Pons (tissue), 1 donor: ENCODE results near the gene FERMT2.

Experiments
- DNase-seq: peaks from one replicate; pipeline ENCODE4 v3.0.0-alpha.2; 2016; ENCODE audit warnings: low spot score

FERMT2 gene

GRCh38 chr14:52863334-52863700, 87.5 kb downstream of the FERMT2 start:
- no peak for DNase-seq

GRCh38 chr14:52862632-52863333, 88.1 kb downstream of the FERMT2 start:
- no peak for DNase-seq

- DNase-seq = no peak
Observed at GRCh38 chr14:52861403-52861802, 89.4 kb downstream of the FERMT2 start.

DNA sequence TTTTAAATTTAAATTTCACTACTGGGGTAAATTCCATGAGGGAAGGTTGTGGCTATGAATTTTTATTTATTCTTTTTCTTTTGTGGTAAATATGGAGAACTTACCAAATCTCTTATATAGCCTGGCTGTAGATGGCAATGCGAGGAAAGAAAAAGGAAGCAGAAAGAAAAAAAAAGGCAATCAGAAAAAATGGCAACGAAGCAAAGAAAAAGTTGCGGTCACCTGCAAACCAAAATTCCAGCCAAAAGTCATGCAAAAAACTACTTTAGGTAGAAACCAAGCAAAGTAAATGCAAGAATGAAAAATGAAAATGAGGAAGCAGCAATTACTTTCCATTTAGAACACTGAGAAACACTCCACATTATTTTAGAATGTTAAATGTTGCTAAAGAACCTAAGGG, 89.9 kb downstream of the FERMT2 start:
- no peak for DNase-seq

- no peak for DNase-seq
Observed at GRCh38 chr14:52860209-52860608, 90.6 kb downstream of the FERMT2 start.

DNA sequence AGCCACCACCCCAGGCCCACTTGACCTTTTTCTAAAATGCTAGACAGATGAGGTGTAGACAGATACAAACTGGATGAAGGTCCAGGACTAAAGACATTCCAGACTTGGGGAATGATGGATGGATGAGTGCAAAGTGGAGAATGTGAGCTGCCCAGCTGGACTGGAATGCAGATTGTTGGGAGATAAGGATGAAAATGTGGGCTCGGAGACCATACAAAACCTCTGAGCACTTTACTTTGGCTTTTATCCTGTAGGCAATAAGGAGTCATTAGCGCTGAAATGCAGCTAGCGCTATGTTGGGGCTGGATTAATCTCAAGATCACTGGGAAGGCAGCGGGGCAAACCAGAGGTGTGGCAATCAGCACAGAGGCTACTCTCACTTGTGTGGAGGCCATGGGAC, 94.7 kb downstream of the FERMT2 start:
- DNase-seq = no peak

GRCh38 chr14:52853522-52853854, 97.4 kb downstream of the FERMT2 start:
- no peak for DNase-seq

DNA sequence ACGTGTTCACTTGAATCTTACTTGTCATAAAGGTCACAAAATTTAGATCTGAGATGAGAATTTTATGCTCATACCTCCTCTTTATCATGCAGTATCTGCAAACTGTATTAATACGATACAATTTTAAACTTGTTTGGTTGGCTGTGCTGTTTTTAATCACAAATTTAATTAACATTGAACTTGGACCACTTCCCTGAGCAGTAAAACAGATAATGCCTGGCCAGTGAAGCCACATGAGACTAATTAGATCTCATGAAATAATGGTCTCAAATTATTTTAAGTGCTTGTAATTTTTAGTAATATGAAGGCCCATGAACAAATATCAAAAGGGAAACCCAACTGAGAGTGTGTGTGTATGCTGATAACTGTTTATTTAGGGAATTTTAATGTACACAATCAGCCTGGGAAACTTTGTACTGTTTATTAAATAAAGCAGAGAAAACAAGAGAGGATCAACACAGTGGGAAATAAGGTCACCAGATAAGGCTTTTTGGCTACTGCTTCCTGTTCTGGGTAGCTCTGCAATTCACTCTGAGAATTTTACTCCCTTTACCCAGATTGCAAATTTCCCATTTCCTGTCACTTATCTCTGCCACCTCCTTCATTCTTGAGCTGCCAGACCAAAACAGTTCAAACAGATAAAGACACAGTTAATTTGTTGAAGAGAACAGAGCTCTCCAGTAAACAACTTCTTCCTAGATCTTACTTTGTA, 97.9 kb downstream of the FERMT2 start:
- no peak for DNase-seq

DNA sequence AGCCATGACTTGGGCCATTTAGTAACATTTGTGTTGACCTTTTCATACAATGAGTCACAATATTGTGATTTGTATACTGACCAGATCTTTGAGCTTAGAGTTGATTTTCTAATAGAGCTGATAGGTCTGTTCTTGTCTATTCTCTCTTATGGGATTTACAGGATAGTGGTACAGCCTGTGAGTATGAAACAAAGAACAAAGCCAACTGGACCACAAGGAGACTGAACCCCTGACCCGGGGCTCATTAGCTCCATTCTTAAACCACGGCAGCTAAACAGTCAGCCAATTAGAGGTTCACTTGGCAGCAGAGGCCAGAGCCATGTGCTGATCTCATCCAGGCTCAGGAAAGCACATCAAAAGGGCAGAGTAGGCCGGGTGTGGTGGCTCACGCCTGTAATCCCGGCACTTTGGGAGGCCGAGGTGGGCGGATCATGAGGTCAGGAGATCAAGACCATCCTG, 100.4 kb downstream of the FERMT2 start:
- DNase-seq = no peak

DNA sequence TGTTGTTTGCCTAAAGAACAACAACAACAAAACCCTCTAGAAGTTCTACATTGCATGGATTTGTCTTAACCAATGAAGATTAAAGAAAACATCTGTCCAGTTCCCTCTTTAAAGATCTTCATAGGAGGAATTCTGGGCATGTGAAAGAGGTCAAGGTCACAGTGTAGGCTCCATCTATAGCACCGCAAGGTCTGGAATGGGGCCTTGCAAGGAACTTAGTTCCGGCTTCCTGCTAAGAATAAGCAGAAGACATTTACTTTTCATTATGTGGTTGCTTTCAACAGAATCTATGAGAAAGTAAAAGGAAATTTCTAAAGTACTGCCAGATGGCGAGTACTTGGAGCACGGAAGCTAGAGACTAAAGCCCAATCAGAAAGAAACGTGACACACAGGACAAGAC, 102.2 kb downstream of the FERMT2 start:
- no peak for DNase-seq

- no peak for DNase-seq
Observed at GRCh38 chr14:52846591-52846990, 104.3 kb downstream of the FERMT2 start.

DNA sequence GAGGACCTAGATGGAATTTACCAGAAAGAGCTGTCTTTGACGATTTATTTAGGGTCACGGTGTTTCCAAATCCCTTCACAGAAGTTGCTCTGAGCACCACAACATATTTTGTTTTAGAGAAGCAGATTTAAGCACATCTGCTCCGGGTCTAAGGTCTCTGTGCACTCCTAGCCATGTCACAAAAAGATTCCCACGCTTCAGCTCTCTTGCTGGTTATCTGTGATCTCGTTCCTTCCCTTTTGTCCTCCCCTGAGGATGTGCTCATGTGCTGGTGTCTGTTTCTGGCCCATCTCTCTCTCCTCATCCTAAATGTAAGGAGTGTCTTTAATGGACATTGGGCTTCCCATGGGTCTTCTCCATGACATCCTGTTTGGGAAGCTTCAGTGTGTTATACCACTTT, 105.8 kb downstream of the FERMT2 start:
- DNase-seq = no peak

DNA sequence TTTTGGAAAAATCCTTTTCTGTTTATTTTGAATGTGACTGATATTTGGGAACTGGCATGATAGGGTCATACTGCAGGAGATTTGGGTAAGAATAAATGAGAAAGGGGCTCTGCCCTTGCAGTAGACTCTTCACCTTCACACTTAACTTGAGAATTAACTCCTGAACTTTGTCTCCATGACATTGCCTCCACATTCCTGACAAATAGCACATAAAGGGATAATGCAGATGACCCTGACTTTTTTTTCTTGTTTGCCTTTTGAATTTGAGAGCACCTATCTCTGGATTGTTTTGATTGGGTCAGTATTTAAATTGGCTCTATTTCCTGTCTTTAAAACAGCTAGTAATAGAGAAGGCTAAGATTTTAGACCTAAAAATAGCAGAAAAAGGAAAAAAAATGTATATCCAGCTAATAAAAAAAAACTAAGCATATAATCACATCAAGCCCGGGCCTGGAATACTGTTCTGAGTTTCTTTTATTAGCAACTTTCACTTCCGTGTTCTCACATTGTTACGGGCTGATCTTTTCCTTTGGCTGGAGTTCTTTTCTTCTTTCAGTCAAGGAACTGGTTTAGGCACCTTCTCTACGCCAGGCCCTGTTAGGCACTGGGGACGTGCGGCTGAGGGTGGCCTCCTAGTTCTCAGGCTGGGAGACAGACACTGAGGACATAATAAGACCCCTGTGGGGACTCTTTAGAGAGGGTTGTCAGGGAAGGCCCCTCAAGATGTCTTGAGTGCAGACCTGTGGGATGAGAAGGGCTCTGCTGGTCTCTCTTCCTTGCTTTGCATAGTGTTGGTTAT, 106.4 kb downstream of the FERMT2 start:
- DNase-seq = peak; percentile 56

GRCh38 chr14:52840877-52841276, 110.0 kb downstream of the FERMT2 start:
- DNase-seq = peak; percentile 55

DNA sequence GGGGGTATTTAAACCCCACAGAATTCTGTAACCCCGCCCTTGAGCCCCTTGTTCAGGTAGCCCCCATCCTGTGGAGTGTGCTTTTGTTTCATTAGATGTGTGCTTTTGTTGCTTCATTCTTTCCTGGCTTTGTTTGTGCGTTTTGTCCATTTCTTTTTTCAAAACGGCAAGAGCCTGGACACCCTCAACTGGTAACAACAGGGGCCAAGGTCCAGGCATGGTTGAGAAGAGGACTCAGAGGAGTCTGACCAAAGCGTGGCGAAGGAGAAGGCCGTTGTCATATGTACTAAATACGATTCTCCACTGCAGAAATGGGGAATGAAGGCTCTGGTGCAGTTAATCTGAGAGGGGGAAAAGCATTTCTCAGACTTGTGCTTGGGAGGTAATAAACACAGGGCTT, 113.4 kb downstream of the FERMT2 start:
- no peak for DNase-seq

DNA sequence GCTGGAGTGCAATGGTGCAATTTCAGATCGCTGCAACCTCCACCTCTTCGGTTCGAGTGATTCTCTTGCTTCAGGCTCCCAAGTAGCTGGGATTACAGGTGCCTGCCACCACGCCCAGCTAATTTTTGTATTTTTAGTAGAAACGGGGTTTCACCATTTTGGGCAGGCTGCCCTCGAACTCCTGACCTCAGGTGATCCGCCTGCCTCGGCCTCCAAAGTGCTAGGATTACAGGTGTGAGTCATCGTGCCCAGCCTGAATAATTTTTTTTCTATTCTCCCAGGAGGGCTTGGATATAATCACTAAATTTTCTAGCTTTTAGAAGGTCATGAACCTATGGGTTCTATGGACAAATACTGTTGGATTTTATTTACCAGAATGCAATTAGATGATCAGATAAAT, 114.8 kb downstream of the FERMT2 start:
- no peak for DNase-seq

- DNase-seq = no peak
Observed at GRCh38 chr14:52835122-52835903, 115.5 kb downstream of the FERMT2 start.

DNA sequence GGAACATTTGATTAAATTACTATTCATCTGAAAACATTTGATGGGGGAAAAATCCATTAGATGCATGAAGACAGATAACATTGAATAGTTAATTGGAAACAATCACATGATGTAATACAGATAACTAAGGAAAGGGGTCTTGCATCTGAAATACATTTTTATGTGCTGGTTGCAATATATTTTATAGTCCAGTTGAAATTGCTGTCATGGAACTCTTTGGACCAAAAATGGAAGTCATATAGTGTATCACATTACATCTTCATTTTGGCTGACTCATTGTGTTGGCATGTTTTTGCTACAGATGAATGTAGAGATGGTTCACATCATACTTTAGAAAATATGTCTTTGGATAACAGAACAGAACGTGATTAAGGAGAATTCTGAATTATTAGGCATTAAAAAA, 116.4 kb downstream of the FERMT2 start:
- DNase-seq = no peak

GRCh38 chr14:52833891-52834290, 117.0 kb downstream of the FERMT2 start:
- no peak for DNase-seq

DNA sequence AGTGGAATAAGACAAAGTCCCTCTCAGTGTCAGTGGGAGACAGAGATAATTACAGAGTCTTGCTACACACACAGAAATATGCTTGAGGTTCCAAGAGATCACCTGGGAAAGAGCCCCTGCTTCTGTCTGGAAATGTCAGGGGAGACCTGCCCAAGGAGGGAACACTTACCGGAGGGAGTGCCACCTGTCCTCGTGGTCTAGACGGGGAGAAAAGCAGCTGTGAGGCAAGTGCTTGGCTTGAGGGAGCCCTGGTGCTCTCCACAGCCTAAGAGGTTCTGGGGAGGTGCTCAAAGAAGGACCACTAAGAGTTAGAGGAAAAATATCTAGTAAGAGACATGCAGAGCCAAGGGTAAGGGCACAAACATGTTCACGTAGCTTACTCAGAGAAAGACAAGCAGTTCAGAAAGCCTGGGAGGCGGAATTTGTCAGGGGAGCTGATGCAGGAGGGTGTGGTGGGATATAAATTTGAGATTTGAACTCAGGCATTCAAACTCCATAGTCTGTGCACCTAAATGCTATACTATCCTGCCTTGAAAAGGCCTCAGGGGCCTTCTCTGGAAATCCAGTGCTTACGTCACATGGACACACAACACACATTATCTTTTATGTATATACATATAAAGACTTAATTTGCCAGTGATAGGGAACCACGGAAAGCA, 121.2 kb downstream of the FERMT2 start:
- DNase-seq = no peak

DNA sequence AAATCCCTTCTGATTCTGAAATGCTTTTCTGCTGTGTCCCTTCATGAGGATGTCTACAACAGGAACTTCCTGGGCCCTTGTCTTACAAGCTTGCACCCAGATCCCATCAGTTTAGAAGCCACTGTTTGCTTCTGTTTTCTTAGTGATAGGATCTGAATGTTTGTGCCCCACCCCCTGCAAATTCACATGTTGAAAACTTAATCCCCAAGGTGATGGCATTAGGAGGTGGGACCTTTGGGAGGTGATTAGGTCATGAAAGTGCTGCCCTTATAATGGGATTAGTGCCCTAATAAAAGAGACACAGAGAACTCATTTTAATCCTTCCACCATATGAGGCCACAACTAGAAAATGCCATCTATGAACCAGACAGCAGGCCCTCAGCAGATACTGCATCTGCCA, 123.4 kb downstream of the FERMT2 start:
- DNase-seq = no peak

DNA sequence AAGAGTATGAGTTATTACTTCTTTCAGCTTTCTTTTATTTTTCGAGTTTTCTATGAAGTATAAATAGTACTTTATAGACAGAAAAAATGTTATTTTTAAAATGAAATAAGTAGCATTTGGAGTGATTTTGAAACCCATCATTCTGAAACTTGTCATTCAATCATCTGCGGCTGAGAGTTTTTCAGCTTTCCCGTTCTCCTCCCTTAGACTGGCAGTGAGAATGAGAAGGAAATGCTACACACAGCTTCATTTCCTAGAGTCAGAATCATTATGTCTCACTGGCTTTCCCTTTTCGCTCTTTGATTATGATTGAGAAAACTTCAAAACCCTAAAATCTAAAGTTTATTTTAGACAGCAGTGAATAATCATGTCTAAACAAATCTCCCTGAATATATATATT, 125.8 kb downstream of the FERMT2 start:
- DNase-seq = no peak
